ENCODE results near the gene FER. TPM values are rescaled to one million over a fixed set of nuclear protein-coding genes. Genes with fewer than 3 reads are reported as not detected.

Gene FER
- total RNA-seq, 1 donor, result 36.6 TPM

GRCh38 chr5:109239456-109239855, 491.8 kb downstream of the FER start:
- no peak overlapping the region for H2AFZ ChIP-seq (ENCODE audit: low read length)

GRCh38 chr5:109242518-109242917, 494.8 kb downstream of the FER start:
- Histone ChIP-seq H3K36me3 (ENCODE audit: insufficient read depth, low read length) (no peaks in the 10 kb centered on the region), H3K79me2 (ENCODE audit: insufficient read depth, low read length) (no peaks in the 10 kb centered on the region), H3K4me3 (ENCODE audit: insufficient read depth, low read length) (no peak overlapping the region), H3K4me1 (ENCODE audit: insufficient read depth, low read length) (no peaks in the 10 kb centered on the region), H3K9me3 (ENCODE audit: low read depth, low read length) (peaks cover 2% of the 10 kb centered on the region), H3K27me3 (ENCODE audit: insufficient read depth, low read length) (no peaks in the 10 kb centered on the region), H4K20me1 (ENCODE audit: insufficient read depth, low read length) (no peaks in the 10 kb centered on the region), H3K27ac (ENCODE audit: low read depth, low read length) (no peak overlapping the region), H3K4me2 (ENCODE audit: insufficient read depth, low read length) (no peak overlapping the region), H2AFZ (ENCODE audit: low read length) (no peak overlapping the region)
- TF ChIP-seq CTCF (IDR thresholded peaks at IDR 0.05; ENCODE audit: extremely low read depth, low read depth, low read length), result no peak
- DNase-seq (ENCODE audit: insufficient read length, low spot score, missing footprints), result no peak

More at GRCh38 chr5:109239456-109239855, 491.8 kb downstream of the FER start:
- Histone ChIP-seq H3K79me2 (ENCODE audit: insufficient read depth, low read length) (no peaks in the 10 kb centered on the region), H3K4me1 (ENCODE audit: insufficient read depth, low read length) (no peaks in the 10 kb centered on the region), H3K4me3 (ENCODE audit: insufficient read depth, low read length) (no peak overlapping the region), H4K20me1 (ENCODE audit: insufficient read depth, low read length) (no peaks in the 10 kb centered on the region), H3K4me2 (ENCODE audit: insufficient read depth, low read length) (no peak overlapping the region), H3K27ac (ENCODE audit: low read depth, low read length) (no peak overlapping the region), H3K27me3 (ENCODE audit: insufficient read depth, low read length) (no peaks in the 10 kb centered on the region), H3K36me3 (ENCODE audit: insufficient read depth, low read length) (no peaks in the 10 kb centered on the region), H3K9me3 (ENCODE audit: low read depth, low read length) (no peaks in the 10 kb centered on the region)
- TF ChIP-seq CTCF (IDR thresholded peaks at IDR 0.05; ENCODE audit: extremely low read depth, low read depth, low read length), result no peak
- DNase-seq (ENCODE audit: insufficient read length, low spot score, missing footprints), result no peak

- no peak overlapping the region for H3K4me3 ChIP-seq (ENCODE audit: insufficient read depth, low read length)
- no peak overlapping the region for H3K27ac ChIP-seq (ENCODE audit: low read depth, low read length)
- no peak for TF ChIP-seq CTCF (IDR thresholded peaks at IDR 0.05; ENCODE audit: extremely low read depth, low read depth, low read length)
- DNase-seq (ENCODE audit: insufficient read length, low spot score, missing footprints), result no peak
- no peak overlapping the region for H3K4me2 ChIP-seq (ENCODE audit: insufficient read depth, low read length)
- H3K9me3 ChIP-seq (ENCODE audit: low read depth, low read length), result peaks cover 2% of the 10 kb centered on the region
- H3K27me3 ChIP-seq (ENCODE audit: insufficient read depth, low read length), result no peaks in the 10 kb centered on the region
- no peaks in the 10 kb centered on the region for H3K36me3 ChIP-seq (ENCODE audit: insufficient read depth, low read length)
- no peaks in the 10 kb centered on the region for H4K20me1 ChIP-seq (ENCODE audit: insufficient read depth, low read length)
- no peaks in the 10 kb centered on the region for H3K4me1 ChIP-seq (ENCODE audit: insufficient read depth, low read length)
- no peaks in the 10 kb centered on the region for H3K79me2 ChIP-seq (ENCODE audit: insufficient read depth, low read length)
- H2AFZ ChIP-seq (ENCODE audit: low read length), result no peak overlapping the region
Measured at GRCh38 chr5:109246395-109246794, 498.7 kb downstream of the FER start.

Small RNA genes lying within 50 kb of the gene (small RNA-seq; reads per million reads assigned to genes)
- gene AC109481.1 (not detected), gene RF00019 (not detected), gene RNU6-47P (not detected)
